Measurements from ENCODE around the gene ZEB1. TPM values are rescaled to one million over a fixed set of nuclear protein-coding genes. Genes with fewer than 3 reads are reported as not detected.

Gene ZEB1
- total and polyA plus RNA-seq, 9 of the 15 experiments (the other 6 are each of a cell fraction or from before 2014, with no cell fraction given) = 2.1 to 8.4 (median 4.9) TPM

- TF ChIP-seq, protein P1, sequence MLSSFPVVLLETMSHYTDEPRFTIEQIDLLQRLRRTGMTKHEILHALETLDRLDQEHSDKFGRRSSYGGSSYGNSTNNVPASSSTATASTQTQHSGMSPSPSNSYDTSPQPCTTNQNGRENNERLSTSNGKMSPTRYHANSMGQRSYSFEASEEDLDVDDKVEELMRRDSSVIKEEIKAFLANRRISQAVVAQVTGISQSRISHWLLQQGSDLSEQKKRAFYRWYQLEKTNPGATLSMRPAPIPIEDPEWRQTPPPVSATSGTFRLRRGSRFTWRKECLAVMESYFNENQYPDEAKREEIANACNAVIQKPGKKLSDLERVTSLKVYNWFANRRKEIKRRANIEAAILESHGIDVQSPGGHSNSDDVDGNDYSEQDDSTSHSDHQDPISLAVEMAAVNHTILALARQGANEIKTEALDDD (IDR thresholded peaks at IDR 0.05) = no peak
These were observed 158.6 kb downstream of the ZEB1 start (continued) for GRCh38 chr10:31477584-31477983.

GRCh38 chr10:31479752-31480151 lies 160.7 kb downstream of the ZEB1 start:
- BruUV-seq (replicated peaks) = no TSS peak
- Histone ChIP-seq H3K36me3 (ENCODE audit: control insufficient read depth, insufficient read depth, low read length) (no peaks in the 10 kb centered on the region), H4K20me1 (replicated peaks; ENCODE audit: control insufficient read depth, insufficient read depth, low read length) (no peaks in the 10 kb centered on the region), H3K79me2 (ENCODE audit: control insufficient read depth, insufficient read depth, low read length) (no peaks in the 10 kb centered on the region), H3K9me1 (ENCODE audit: control insufficient read depth, insufficient read depth, low read length) (no peaks in the 10 kb centered on the region), H3K9ac (ENCODE audit: insufficient read depth in 1 of 2, low read depth in 2 of 2, low read length in 2 of 2) (no peak overlapping the region), H3K4me3 (no peak overlapping the region), H3K4me1 (replicated peaks in 1 of 2; ENCODE audit: control insufficient read depth in 2 of 2, insufficient read depth in 2 of 2, low read length in 2 of 2) (no peaks in the 10 kb centered on the region), H3K4me2 (ENCODE audit: insufficient read depth, low read length) (no peak overlapping the region), H3K27me3 (ENCODE audit: control insufficient read depth in 2 of 2, insufficient read depth in 2 of 2, low read length in 2 of 2) (no peaks in the 10 kb centered on the region), H3K27ac (ENCODE audit: extremely low read depth, low read depth, low read length) (no peak overlapping the region), H3K9me3 (replicated peaks; ENCODE audit: control insufficient read depth, insufficient read depth, low read depth, low read length) (no peaks in the 10 kb centered on the region), H2AFZ (ENCODE audit: low read depth, low read length) (no peak overlapping the region)
- DNase-seq (ENCODE audit: extremely low read depth in 1 of 4, low spot score in 3 of 4) = no peak
- ChIA-PET POLR2A (no interaction called here), CTCF (ENCODE audit: low intra/inter-chr PET ratio) (no interaction called here)
- in situ Hi-C loops (cut with MboI) = no loop called here
- FAIRE-seq = no peak
- no peak for ATAC-seq
- intact Hi-C loops (cut with micrococcal nuclease) = no loop called here
- TF ChIP-seq NFIC (IDR thresholded peaks at IDR 0.05) = peak; percentile 76
- TF ChIP-seq, protein P2, sequence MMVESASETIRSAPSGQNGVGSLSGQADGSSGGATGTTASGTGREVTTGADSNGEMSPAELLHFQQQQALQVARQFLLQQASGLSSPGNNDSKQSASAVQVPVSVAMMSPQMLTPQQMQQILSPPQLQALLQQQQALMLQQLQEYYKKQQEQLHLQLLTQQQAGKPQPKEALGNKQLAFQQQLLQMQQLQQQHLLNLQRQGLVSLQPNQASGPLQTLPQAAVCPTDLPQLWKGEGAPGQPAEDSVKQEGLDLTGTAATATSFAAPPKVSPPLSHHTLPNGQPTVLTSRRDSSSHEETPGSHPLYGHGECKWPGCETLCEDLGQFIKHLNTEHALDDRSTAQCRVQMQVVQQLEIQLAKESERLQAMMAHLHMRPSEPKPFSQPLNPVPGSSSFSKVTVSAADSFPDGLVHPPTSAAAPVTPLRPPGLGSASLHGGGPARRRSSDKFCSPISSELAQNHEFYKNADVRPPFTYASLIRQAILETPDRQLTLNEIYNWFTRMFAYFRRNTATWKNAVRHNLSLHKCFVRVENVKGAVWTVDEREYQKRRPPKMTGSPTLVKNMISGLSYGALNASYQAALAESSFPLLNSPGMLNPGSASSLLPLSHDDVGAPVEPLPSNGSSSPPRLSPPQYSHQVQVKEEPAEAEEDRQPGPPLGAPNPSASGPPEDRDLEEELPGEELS (CRISPR knock-in tag; IDR thresholded peaks at IDR 0.05; ENCODE audit: borderline replicate concordance) = no peak
- no peak for TF ChIP-seq SMAD3 (CRISPR knock-in tag; conservative IDR thresholded peaks at IDR 0.05)
- TF ChIP-seq KLF1 (tag; IDR thresholded peaks at IDR 0.05) = no peak
- TF ChIP-seq CBX5 (IDR thresholded peaks at IDR 0.05; ENCODE audit: borderline replicate concordance, low read depth) = no peak
- TF ChIP-seq, protein P3, sequence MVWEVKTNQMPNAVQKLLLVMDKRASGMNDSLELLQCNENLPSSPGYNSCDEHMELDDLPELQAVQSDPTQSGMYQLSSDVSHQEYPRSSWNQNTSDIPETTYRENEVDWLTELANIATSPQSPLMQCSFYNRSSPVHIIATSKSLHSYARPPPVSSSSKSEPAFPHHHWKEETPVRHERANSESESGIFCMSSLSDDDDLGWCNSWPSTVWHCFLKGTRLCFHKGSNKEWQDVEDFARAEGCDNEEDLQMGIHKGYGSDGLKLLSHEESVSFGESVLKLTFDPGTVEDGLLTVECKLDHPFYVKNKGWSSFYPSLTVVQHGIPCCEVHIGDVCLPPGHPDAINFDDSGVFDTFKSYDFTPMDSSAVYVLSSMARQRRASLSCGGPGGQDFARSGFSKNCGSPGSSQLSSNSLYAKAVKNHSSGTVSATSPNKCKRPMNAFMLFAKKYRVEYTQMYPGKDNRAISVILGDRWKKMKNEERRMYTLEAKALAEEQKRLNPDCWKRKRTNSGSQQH (CRISPR knock-in tag; IDR thresholded peaks at IDR 0.05) = no peak
- no peak for TF ChIP-seq L3MBTL2 (IDR thresholded peaks at IDR 0.05)
- TF ChIP-seq NFIX (CRISPR knock-in tag; IDR thresholded peaks at IDR 0.05; ENCODE audit: low read depth) = peak; percentile 68
- TF ChIP-seq, protein P4, sequence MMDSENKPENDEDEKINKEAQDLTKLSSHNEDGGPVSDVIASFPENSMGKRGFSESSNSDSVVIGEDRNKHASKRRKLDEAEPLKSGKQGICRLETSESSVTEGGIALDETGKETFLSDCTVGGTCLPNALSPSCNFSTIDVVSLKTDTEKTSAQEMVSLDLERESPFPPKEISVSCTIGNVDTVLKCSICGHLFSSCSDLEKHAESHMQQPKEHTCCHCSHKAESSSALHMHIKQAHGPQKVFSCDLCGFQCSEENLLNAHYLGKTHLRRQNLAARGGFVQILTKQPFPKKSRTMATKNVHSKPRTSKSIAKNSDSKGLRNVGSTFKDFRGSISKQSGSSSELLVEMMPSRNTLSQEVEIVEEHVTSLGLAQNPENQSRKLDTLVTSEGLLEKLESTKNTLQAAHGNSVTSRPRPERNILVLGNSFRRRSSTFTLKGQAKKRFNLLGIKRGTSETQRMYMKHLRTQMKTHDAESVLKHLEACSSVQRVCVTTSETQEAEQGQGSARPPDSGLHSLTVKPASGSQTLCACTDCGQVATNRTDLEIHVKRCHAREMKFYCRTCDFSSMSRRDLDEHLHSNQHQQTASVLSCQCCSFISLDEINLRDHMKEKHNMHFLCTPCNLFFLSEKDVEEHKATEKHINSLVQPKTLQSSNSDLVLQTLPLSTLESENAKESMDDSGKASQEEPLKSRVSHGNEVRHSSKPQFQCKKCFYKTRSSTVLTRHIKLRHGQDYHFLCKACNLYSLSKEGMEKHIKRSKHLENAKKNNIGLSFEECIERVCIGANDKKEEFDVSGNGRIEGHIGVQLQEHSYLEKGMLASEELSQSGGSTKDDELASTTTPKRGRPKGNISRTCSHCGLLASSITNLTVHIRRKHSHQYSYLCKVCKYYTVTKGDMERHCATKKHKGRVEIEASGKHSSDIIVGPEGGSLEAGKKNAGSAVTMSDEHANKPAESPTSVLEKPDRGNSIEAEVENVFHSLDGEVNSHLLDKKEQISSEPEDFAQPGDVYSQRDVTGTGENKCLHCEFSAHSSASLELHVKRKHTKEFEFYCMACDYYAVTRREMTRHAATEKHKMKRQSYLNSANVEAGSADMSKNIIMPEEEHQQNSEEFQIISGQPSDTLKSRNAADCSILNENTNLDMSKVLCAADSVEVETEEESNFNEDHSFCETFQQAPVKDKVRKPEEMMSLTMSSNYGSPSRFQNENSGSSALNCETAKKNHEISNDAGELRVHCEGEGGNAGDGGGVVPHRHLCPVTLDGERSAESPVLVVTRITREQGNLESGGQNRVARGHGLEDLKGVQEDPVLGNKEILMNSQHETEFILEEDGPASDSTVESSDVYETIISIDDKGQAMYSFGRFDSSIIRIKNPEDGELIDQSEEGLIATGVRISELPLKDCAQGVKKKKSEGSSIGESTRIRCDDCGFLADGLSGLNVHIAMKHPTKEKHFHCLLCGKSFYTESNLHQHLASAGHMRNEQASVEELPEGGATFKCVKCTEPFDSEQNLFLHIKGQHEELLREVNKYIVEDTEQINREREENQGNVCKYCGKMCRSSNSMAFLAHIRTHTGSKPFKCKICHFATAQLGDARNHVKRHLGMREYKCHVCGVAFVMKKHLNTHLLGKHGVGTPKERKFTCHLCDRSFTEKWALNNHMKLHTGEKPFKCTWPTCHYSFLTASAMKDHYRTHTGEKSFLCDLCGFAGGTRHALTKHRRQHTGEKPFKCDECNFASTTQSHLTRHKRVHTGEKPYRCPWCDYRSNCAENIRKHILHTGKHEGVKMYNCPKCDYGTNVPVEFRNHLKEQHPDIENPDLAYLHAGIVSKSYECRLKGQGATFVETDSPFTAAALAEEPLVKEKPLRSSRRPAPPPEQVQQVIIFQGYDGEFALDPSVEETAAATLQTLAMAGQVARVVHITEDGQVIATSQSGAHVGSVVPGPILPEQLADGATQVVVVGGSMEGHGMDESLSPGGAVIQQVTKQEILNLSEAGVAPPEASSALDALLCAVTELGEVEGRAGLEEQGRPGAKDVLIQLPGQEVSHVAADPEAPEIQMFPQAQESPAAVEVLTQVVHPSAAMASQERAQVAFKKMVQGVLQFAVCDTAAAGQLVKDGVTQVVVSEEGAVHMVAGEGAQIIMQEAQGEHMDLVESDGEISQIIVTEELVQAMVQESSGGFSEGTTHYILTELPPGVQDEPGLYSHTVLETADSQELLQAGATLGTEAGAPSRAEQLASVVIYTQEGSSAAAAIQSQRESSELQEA (IDR thresholded peaks at IDR 0.05; ENCODE audit: low read depth) = no peak
